Lower lobe of right lung (tissue), 2 donors: ENCODE results near the gene ETS1. TPM values are rescaled to one million over a fixed set of nuclear protein-coding genes. Genes with fewer than 3 reads are reported as not detected.
A peak's percentile ranks its signal among the peaks of the same experiment; 100 is the strongest.

ENCODE experiments used
- ATAC-seq, 2 donors: fragments of 200-7000 bp; cut with Tn5 transposase; one replicate each; pipeline ENCODE4 v1.9.1; 2020 to 2022; ENCODE audit warnings: mild to moderate bottlenecking in 2 of 2, moderate library complexity in 2 of 2
- DNase-seq: peaks from one replicate; pipeline ENCODE4 v3.0.0-alpha.2; 2020
- H3K27ac ChIP-seq: fragments of 200-600 bp; one replicate; pipeline ENCODE4 v1.8.0; 2022
- H3K27me3 ChIP-seq: fragments of 200-600 bp; one replicate; pipeline ENCODE4 v1.8.0; 2022; ENCODE audit warnings: low read depth
- H3K36me3 ChIP-seq: fragments of 200-600 bp; one replicate; pipeline ENCODE4 v1.8.0; 2022; ENCODE audit warnings: mild to moderate bottlenecking
- H3K4me1 ChIP-seq: fragments of 200-600 bp; one replicate; pipeline ENCODE4 v1.8.0; 2022
- H3K4me3 ChIP-seq: fragments of 200-600 bp; one replicate; pipeline ENCODE4 v1.8.0; 2022; ENCODE audit warnings: mild to moderate bottlenecking
- H3K9me3 ChIP-seq: fragments of 200-600 bp; one replicate; pipeline ENCODE4 v1.8.0; 2022
- intact Hi-C: fragments of 100-400 bp; cut with DNase I; formaldehyde crosslinking; loops from one replicate; pipeline ENCODE4 v1.11.0; 2022
- total RNA-seq: library from RNA; stranded (reverse); fragmentation: NEBNext Ultra II Directional; extraction: Animal tissue kit (Norgen Biotek cat#: 25700); gene quantifications from one replicate; pipeline ENCODE4 v1.2.1, GENCODE V29; 2021
- TF ChIP-seq, protein P1 (sequence below): fragments of 200-600 bp; IDR thresholded peaks from one replicate; pipeline ENCODE4 v1.8.0; 2022; ENCODE audit warnings: antibody characterized with exemption, mild to moderate bottlenecking
- donor health status: DM: no; HTN: yes; CAD: no; lungs with severe emphysema.

ETS1 gene
- total RNA-seq, 1 donor from 2014 or later, result 123 TPM

DNA sequence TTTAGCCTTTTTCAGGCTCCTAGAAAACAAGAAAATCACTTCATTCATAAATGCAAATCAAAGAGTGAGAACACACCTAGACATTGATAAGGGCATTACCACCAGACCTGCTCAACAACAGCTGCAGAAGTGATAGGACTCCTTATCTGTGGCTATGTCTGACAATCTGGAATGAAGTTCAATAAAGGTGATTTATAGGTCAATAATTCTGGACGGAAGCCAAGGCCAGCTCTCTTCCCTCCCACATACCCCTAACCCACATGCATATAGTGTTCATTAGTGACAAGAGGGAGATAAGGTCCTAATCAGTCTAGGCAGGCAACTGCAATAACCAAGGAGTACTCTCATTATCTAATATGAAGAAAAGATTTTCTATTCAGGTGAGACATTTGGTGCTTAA, 111.3 kb downstream of the ETS1 start:
- Histone ChIP-seq H3K27me3 (no peaks in the 10 kb centered on the region), H3K36me3 (peaks cover 74% of the 10 kb centered on the region), H3K4me1 (peaks cover 90% of the 10 kb centered on the region), H3K4me3 (no peak overlapping the region), H3K9me3 (no peaks in the 10 kb centered on the region), H3K27ac (peak overlapping the region; percentile 66)
- intact Hi-C loops, result no loop called here
- TF ChIP-seq, protein P1, sequence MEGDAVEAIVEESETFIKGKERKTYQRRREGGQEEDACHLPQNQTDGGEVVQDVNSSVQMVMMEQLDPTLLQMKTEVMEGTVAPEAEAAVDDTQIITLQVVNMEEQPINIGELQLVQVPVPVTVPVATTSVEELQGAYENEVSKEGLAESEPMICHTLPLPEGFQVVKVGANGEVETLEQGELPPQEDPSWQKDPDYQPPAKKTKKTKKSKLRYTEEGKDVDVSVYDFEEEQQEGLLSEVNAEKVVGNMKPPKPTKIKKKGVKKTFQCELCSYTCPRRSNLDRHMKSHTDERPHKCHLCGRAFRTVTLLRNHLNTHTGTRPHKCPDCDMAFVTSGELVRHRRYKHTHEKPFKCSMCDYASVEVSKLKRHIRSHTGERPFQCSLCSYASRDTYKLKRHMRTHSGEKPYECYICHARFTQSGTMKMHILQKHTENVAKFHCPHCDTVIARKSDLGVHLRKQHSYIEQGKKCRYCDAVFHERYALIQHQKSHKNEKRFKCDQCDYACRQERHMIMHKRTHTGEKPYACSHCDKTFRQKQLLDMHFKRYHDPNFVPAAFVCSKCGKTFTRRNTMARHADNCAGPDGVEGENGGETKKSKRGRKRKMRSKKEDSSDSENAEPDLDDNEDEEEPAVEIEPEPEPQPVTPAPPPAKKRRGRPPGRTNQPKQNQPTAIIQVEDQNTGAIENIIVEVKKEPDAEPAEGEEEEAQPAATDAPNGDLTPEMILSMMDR, result no peak
- ATAC-seq, result no peak
- no peak for DNase-seq

DNA sequence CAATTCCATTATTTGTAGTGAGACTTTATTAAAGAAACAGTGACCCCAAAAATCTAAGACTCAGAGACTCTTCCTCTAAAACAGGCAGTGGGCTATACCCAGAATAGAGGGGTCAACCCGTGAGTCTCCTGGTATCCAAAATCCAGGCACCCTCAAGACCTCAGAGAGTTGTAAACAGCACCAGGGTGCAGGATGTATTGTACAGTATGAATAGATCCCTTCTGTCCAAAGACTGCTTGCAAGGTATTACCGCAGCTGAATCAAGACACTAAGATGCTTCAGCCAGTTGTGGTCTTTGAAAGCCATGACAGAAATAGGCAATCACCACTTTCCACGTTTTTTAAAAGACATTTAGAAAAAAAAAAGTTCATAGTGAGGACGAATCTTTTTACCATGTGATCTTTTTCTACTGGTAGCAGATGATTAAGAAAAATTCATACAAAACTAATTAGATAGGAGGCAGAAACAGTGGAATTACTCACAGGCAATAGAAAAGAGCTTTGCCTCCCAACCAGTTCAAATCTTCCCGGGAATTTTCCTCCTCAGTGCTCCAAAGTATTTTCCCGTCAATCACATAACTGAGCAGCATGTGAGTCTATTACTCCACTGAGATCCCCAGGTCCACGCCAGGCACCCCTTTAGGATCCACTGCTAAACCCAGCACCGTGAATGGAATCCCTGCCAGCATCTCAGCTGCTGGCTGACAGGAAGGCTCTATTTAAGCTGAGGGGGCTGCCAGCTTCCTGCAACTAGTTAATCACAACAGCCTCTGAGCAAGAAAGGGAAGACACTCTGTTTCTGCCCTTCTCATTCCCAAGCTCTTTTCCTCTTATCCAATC, 113.1 kb downstream of the ETS1 start:
- Histone ChIP-seq H3K27ac (peak overlapping the region; percentile 66), H3K9me3 (no peaks in the 10 kb centered on the region), H3K27me3 (no peaks in the 10 kb centered on the region), H3K4me3 (no peak overlapping the region), H3K36me3 (peaks cover 73% of the 10 kb centered on the region), H3K4me1 (peaks cover 90% of the 10 kb centered on the region)
- no peak for DNase-seq
- TF ChIP-seq, protein P1, result no peak
- intact Hi-C loops, result no loop called here
- no peak for ATAC-seq

DNA sequence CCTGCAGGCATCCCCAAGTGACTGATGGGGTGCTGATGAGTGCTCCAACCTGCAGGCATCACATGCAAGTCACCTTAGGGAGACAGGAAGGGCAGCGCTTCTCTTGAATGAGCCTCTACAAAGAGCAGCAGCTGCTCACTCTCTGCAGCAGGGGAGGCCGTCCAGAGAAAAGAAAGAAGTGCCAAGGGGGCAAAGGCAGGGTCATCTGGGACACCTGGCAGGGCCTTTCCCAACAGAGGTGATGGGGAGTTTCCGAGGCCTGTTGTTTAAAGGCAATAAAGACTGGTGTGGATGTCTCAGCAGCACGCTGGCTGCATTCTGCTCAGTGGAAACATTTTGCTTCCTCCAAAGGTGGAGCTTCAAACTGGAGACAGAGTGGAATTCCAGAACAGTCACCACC, 113.7 kb downstream of the ETS1 start:
- Histone ChIP-seq H3K36me3 (peaks cover 71% of the 10 kb centered on the region), H3K27ac (peak overlapping the region; percentile 66)
- ATAC-seq, result no peak

DNA sequence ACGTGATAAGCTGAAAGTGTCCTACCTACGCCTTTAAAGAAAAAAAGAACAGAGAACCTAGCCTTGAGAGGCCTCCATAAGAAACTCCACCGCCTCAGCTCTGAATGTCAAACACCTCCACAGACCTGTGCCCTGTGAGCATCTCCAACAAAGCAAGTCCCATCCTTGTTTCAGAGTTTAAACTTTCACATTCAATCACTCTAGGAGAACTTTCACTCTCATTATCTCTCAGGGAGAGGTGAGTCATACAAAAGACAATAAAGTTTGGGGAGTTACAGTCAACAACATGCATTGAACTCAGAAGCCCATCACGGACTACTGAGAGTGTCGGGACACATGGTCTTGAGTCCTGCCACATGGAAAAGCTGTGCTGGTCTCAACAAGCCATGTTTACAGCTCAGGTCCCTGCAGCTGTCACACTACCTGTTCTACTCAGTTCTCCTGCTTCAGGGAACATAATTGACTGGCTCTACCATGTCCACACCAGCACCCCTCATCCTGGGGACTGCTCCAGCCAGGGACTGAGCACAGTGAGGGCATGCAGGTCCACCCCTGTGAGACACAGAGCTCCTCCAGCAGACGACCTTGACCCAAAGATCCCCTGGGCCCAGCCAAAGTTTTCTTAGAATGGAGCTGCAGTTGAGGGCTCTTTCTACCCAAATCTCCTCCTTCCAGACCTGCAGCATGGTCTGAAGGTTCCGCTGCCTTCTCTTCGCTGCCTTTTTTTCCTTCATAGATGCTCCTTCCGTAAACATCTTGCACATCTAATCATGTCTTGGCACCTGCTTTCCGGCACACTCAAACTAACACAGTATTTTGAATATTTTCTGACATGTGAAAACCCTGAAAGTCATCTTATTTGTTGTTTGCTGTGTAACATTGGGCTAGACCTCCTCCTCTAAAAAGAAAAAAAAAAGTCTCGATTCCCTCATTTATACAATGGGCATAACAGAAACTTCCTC, 114.9 kb downstream of the ETS1 start:
- peaks cover 75% of the 10 kb centered on the region for H3K36me3 ChIP-seq
- TF ChIP-seq, protein P1, result no peak
- H3K27ac ChIP-seq, result peak overlapping the region; percentile 46
- intact Hi-C loops, result no loop called here
- peaks cover 97% of the 10 kb centered on the region for H3K4me1 ChIP-seq
- H3K4me3 ChIP-seq, result no peak overlapping the region
- DNase-seq (no peak), ATAC-seq (no peak)
- H3K27me3 ChIP-seq, result no peaks in the 10 kb centered on the region
- H3K9me3 ChIP-seq, result no peaks in the 10 kb centered on the region

More for the DNA sequence above, 113.7 kb downstream of the ETS1 start:
- no peaks in the 10 kb centered on the region for H3K9me3 ChIP-seq
- H3K4me3 ChIP-seq, result no peak overlapping the region
- peaks cover 89% of the 10 kb centered on the region for H3K4me1 ChIP-seq
- no peaks in the 10 kb centered on the region for H3K27me3 ChIP-seq
- intact Hi-C loops, result no loop called here
- no peak for DNase-seq
- TF ChIP-seq, protein P1, result no peak

DNA sequence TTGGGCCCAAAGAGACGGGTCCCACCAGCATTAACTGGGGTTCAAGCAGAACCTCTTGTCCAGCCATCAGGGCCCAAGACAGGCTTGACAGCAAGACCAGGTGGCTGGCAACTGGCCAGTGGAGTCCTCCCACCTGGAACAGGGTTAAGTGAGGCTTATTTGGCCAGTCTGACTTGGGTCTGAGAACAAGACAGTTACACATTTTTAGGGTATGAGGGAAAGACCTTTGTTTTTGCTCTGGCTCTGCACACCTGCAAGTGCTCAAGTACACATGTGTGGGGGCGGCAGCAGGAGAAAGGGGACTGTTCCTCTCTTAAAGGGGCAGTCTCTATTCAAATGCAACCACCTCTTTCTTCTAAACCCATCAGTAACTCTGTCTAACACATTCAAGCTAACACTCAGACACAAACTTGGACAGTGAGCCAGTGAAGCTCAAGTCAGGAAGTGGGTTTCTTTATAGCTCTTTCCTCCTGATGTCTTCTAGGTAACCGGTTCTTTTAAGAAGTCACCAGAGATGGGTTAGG, 116.2 kb downstream of the ETS1 start:
- peak overlapping the region; percentile 46 for H3K27ac ChIP-seq
- DNase-seq (no peak), ATAC-seq (no peak)
- peaks cover 97% of the 10 kb centered on the region for H3K4me1 ChIP-seq
- H3K4me3 ChIP-seq, result no peak overlapping the region
- H3K27me3 ChIP-seq, result no peaks in the 10 kb centered on the region
- H3K9me3 ChIP-seq, result no peaks in the 10 kb centered on the region
- TF ChIP-seq, protein P1, result no peak
- intact Hi-C loops, result no loop called here
- H3K36me3 ChIP-seq, result peaks cover 68% of the 10 kb centered on the region
